ENCODE data around the gene NFE2L2.
"Not testable (repeated sequence)": the region's sequence is repeated elsewhere in the genome, so short reads cannot be mapped to it uniquely, and the experiment has no call there.

The NFE2L2 gene

GRCh38 chr2:177190941-177191340 lies 73.6 kb downstream of the NFE2L2 start:
- H2AFZ ChIP-seq (ENCODE audit: low read depth, low read length, severe bottlenecking) = no peak overlapping the region
- no peaks in the 10 kb centered on the region for H3K79me2 ChIP-seq (ENCODE audit: insufficient read depth, low read length)
- no peak overlapping the region for H3K9ac ChIP-seq (ENCODE audit: low read length)
- H3K36me3 ChIP-seq (ENCODE audit: low read length) = no peaks in the 10 kb centered on the region
- H3F3A ChIP-seq (ENCODE audit: insufficient read depth) = no peaks in the 10 kb centered on the region
- H3K4me2 ChIP-seq (ENCODE audit: low read depth, low read length, poor library complexity, severe bottlenecking) = no peak overlapping the region
- TF ChIP-seq CTCF (IDR thresholded peaks at IDR 0.05; ENCODE audit: insufficient read depth, low read length, poor library complexity, severe bottlenecking) (no peak), EZH2phosphoT487 (conservative IDR thresholded peaks at IDR 0.05; ENCODE audit: low read length) (no peak)
- H3K27ac ChIP-seq (ENCODE audit: low read depth, low read length) = no peak overlapping the region
- H4K20me1 ChIP-seq (ENCODE audit: low read depth, low read length) = no peaks in the 10 kb centered on the region
- no peak overlapping the region for H3K4me3 ChIP-seq (ENCODE audit: insufficient read depth, low read length, poor library complexity, severe bottlenecking)
- no peaks in the 10 kb centered on the region for H3K9me2 ChIP-seq (replicated peaks; ENCODE audit: insufficient read depth, low read length)
- H3K9me3 ChIP-seq (ENCODE audit: insufficient read depth, low read length) = no peaks in the 10 kb centered on the region
- no peaks in the 10 kb centered on the region for H3K27me3 ChIP-seq (ENCODE audit: low read length)

GRCh38 chr2:177188482-177189469 lies 75.8 kb downstream of the NFE2L2 start:
- Histone ChIP-seq H3K9ac (ENCODE audit: low read length) (no peak overlapping the region), H3K27ac (ENCODE audit: low read depth, low read length) (no peak overlapping the region), H3F3A (ENCODE audit: insufficient read depth) (no peaks in the 10 kb centered on the region), H3K79me2 (ENCODE audit: insufficient read depth, low read length) (no peaks in the 10 kb centered on the region), H3K9me3 (ENCODE audit: insufficient read depth, low read length) (no peaks in the 10 kb centered on the region), H3K27me3 (ENCODE audit: low read length) (no peaks in the 10 kb centered on the region), H3K4me2 (ENCODE audit: low read depth, low read length, poor library complexity, severe bottlenecking) (no peak overlapping the region), H3K9me2 (replicated peaks; ENCODE audit: insufficient read depth, low read length) (no peaks in the 10 kb centered on the region), H3K4me3 (ENCODE audit: insufficient read depth, low read length, poor library complexity, severe bottlenecking) (no peak overlapping the region), H2AFZ (ENCODE audit: low read depth, low read length, severe bottlenecking) (no peak overlapping the region), H3K36me3 (ENCODE audit: low read length) (no peaks in the 10 kb centered on the region), H4K20me1 (ENCODE audit: low read depth, low read length) (no peaks in the 10 kb centered on the region)
- TF ChIP-seq EZH2phosphoT487 (conservative IDR thresholded peaks at IDR 0.05; ENCODE audit: low read length) (no peak), CTCF (IDR thresholded peaks at IDR 0.05; ENCODE audit: insufficient read depth, low read length, poor library complexity, severe bottlenecking) (no peak)

- H3K9ac ChIP-seq (ENCODE audit: low read length) = no peak overlapping the region
- no peaks in the 10 kb centered on the region for H3K79me2 ChIP-seq (ENCODE audit: insufficient read depth, low read length)
- no peaks in the 10 kb centered on the region for H3K36me3 ChIP-seq (ENCODE audit: low read length)
- H3K9me3 ChIP-seq (ENCODE audit: insufficient read depth, low read length) = no peaks in the 10 kb centered on the region
- no peaks in the 10 kb centered on the region for H3K9me2 ChIP-seq (replicated peaks; ENCODE audit: insufficient read depth, low read length)
- H2AFZ ChIP-seq (ENCODE audit: low read depth, low read length, severe bottlenecking) = no peak overlapping the region
- H3K27me3 ChIP-seq (ENCODE audit: low read length) = no peaks in the 10 kb centered on the region
- H3K4me2 ChIP-seq (ENCODE audit: low read depth, low read length, poor library complexity, severe bottlenecking) = no peak overlapping the region
- TF ChIP-seq CTCF (IDR thresholded peaks at IDR 0.05; ENCODE audit: insufficient read depth, low read length, poor library complexity, severe bottlenecking) = no peak
- no peak for TF ChIP-seq EZH2phosphoT487 (conservative IDR thresholded peaks at IDR 0.05; ENCODE audit: low read length)
- no peak overlapping the region for H3K27ac ChIP-seq (ENCODE audit: low read depth, low read length)
- no peaks in the 10 kb centered on the region for H4K20me1 ChIP-seq (ENCODE audit: low read depth, low read length)
- H3F3A ChIP-seq (ENCODE audit: insufficient read depth) = no peaks in the 10 kb centered on the region
- no peak overlapping the region for H3K4me3 ChIP-seq (ENCODE audit: insufficient read depth, low read length, poor library complexity, severe bottlenecking)
Measured at GRCh38 chr2:177187631-177188312, 76.8 kb downstream of the NFE2L2 start.

- H3K9me2 ChIP-seq (replicated peaks; ENCODE audit: insufficient read depth, low read length); H3K9me3 ChIP-seq (ENCODE audit: insufficient read depth, low read length); H3K27me3 ChIP-seq (ENCODE audit: low read length); H4K20me1 ChIP-seq (ENCODE audit: low read depth, low read length); H3K27ac ChIP-seq (ENCODE audit: low read depth, low read length); H3K79me2 ChIP-seq (ENCODE audit: insufficient read depth, low read length); H3K4me2 ChIP-seq (ENCODE audit: low read depth, low read length, poor library complexity, severe bottlenecking); H2AFZ ChIP-seq (ENCODE audit: low read depth, low read length, severe bottlenecking); H3K4me3 ChIP-seq (ENCODE audit: insufficient read depth, low read length, poor library complexity, severe bottlenecking); H3F3A ChIP-seq (ENCODE audit: insufficient read depth); H3K36me3 ChIP-seq (ENCODE audit: low read length); H3K9ac ChIP-seq (ENCODE audit: low read length): not testable (repeated sequence)
Measured at GRCh38 chr2:177186038-177186437, 78.5 kb downstream of the NFE2L2 start.

Data from SU-DHL-6 (cell line).